CD4-positive, alpha-beta T cell (primary cell): Measurements from ENCODE around the gene RPRM. TPM values are rescaled to one million over a fixed set of nuclear protein-coding genes. Genes with fewer than 3 reads are reported as not detected.

Source experiments
- ATAC-seq: fragments of 200-7000 bp; cut with Tn5 transposase; one replicate; pipeline ENCODE4 v1.10.0; 2022; ENCODE audit warnings: mild to moderate bottlenecking; ENCODE audit not compliant: poor library complexity
- CTCF ChIA-PET: fragments of 350-600 bp; sonication (Branson Sonifier 250); formaldehyde crosslinking; loops from one replicate; lab custom pipeline; 2021; ENCODE audit warnings: antibody characterized with exemption, inconsistent platforms; lab: Charles Lee
- POLR2A ChIA-PET: fragments of 350-600 bp; sonication (Branson Sonifier 250); formaldehyde crosslinking; loops from one replicate; lab custom pipeline; 2021; ENCODE audit warnings: antibody characterized with exemption, inconsistent platforms; lab: Charles Lee
- DNase-seq, 14 experiments: peaks; one replicate each; pipeline ENCODE4 v3.0.0-alpha.2; 2013 to 2020; ENCODE audit warnings: mixed read lengths in 2 of 14
- H3K27ac ChIP-seq, 2 donors: one replicate each; pipeline versions ENCODE4 v1.5.1 to v1.7.0; 2013; ENCODE audit warnings: low read length in 2 of 2, low read depth in 1 of 2, mild to moderate bottlenecking in 1 of 2
- H3K27me3 ChIP-seq, 2 experiments: 1 replicate in 1 of 2; 2 replicates in 1 of 2; pipeline versions ENCODE4 v1.6.1 to v1.7.0; 2013; ENCODE audit warnings: low read length in 2 of 2, control low read depth in 1 of 2, mild to moderate bottlenecking in 1 of 2, moderate library complexity in 1 of 2; ENCODE audit not compliant: insufficient read depth in 2 of 2, control insufficient read depth in 1 of 2
- H3K36me3 ChIP-seq: one replicate; pipeline ENCODE4 v1.6.1; 2013; ENCODE audit warnings: low read length, control low read depth; ENCODE audit not compliant: insufficient read depth
- H3K4me1 ChIP-seq: one replicate; pipeline ENCODE4 v1.6.1; 2013; ENCODE audit warnings: low read length, control low read depth; ENCODE audit not compliant: insufficient read depth
- H3K4me3 ChIP-seq: one replicate; pipeline ENCODE4 v1.5.1; 2013; ENCODE audit warnings: mild to moderate bottlenecking, low read length, moderate library complexity
- H3K9me3 ChIP-seq, 2 experiments: 1 replicate in 1 of 2; 2 replicates in 1 of 2; pipeline versions ENCODE4 v1.6.1 to v1.7.0; 2013; ENCODE audit warnings: low read length in 2 of 2, mild to moderate bottlenecking in 2 of 2, control low read depth in 1 of 2, moderate library complexity in 1 of 2; ENCODE audit not compliant: control insufficient read depth in 1 of 2, insufficient read depth in 1 of 2
- H3K27ac Mint-ChIP-seq: one replicate; pipeline ENCODE4 v1.8.0; 2020; ENCODE audit warnings: mixed read lengths
- H3K27me3 Mint-ChIP-seq: one replicate; pipeline ENCODE4 v1.8.0; 2021; ENCODE audit warnings: mixed read lengths
- H3K36me3 Mint-ChIP-seq: one replicate; pipeline ENCODE4 v1.8.0; 2021; ENCODE audit warnings: low read depth, mixed read lengths
- H3K4me1 Mint-ChIP-seq: one replicate; pipeline ENCODE4 v1.8.0; 2021; ENCODE audit warnings: low read depth, mixed read lengths
- H3K4me3 Mint-ChIP-seq: one replicate; pipeline ENCODE4 v1.8.0; 2020; ENCODE audit warnings: mild to moderate bottlenecking, mixed read lengths
- H3K9me3 Mint-ChIP-seq: one replicate; pipeline ENCODE4 v1.8.0; 2020; ENCODE audit warnings: mixed read lengths
- intact Hi-C, 2 experiments: fragments of 100-400 bp; cut with DNase I in 1 of 2; cut with micrococcal nuclease in 1 of 2; formaldehyde crosslinking; loops; one replicate each; pipeline versions ENCODE4 v1.15.1 to v1.9.0; 2023 to 2025; cut with DNase I, micrococcal nuclease
- total RNA-seq, 174 experiments: library from RNA in 2 of 174; stranded (reverse) in 2 of 174; gene quantifications; one replicate each; pipeline ENCODE4 v1.2.3 and lab custom pipeline; 2021 to 2026
- TF ChIP-seq, protein P1 (sequence below): fragments of 200-600 bp; IDR thresholded peaks from one replicate; pipeline ENCODE4 v1.8.0; 2022; ENCODE audit warnings: antibody characterized with exemption, mild to moderate bottlenecking

Gene RPRM
- total RNA-seq, 2 experiments from 2014 or later = not detected

DNA sequence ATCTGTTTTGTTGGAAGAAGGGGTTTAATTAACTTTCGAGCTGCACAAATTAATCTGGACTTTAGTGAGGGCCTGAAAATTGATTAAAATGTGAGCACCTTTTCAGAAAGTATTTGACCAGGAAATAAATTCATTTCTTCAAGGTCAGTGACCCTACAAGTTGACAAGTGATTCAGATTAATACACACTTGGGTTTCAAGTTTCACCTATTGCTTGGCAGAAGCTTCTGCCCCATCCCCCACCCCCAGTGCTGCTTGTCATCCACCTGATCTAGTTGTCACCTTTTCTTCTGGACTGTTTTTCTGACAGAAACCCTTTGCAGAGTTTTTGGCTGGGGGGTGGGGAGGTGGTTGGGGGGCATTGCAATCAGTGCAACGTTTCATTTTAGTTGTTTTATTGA, 46.2 kb downstream of the RPRM start:
- intact Hi-C loops = no loop called here
- TF ChIP-seq, protein P1, sequence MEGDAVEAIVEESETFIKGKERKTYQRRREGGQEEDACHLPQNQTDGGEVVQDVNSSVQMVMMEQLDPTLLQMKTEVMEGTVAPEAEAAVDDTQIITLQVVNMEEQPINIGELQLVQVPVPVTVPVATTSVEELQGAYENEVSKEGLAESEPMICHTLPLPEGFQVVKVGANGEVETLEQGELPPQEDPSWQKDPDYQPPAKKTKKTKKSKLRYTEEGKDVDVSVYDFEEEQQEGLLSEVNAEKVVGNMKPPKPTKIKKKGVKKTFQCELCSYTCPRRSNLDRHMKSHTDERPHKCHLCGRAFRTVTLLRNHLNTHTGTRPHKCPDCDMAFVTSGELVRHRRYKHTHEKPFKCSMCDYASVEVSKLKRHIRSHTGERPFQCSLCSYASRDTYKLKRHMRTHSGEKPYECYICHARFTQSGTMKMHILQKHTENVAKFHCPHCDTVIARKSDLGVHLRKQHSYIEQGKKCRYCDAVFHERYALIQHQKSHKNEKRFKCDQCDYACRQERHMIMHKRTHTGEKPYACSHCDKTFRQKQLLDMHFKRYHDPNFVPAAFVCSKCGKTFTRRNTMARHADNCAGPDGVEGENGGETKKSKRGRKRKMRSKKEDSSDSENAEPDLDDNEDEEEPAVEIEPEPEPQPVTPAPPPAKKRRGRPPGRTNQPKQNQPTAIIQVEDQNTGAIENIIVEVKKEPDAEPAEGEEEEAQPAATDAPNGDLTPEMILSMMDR = no peak
- Histone ChIP-seq H3K36me3 (no peaks in the 10 kb centered on the region), H3K27me3 (no peaks in the 10 kb centered on the region), H3K9me3 (no peaks in the 10 kb centered on the region), H3K4me3 (no peak overlapping the region), H3K4me1 (no peaks in the 10 kb centered on the region), H3K27ac (no peak overlapping the region)
- no peak overlapping the region for H3K27ac Mint-ChIP-seq
- H3K4me1 Mint-ChIP-seq = no peaks in the 10 kb centered on the region
- POLR2A ChIA-PET = no interaction called here
- no peak for ATAC-seq
- CTCF ChIA-PET = no interaction called here
- no peak overlapping the region for H3K4me3 Mint-ChIP-seq
- DNase-seq = no peak
- H3K27me3 Mint-ChIP-seq = no peaks in the 10 kb centered on the region
- H3K9me3 Mint-ChIP-seq = peaks cover 3% of the 10 kb centered on the region
- no peaks in the 10 kb centered on the region for H3K36me3 Mint-ChIP-seq

DNA sequence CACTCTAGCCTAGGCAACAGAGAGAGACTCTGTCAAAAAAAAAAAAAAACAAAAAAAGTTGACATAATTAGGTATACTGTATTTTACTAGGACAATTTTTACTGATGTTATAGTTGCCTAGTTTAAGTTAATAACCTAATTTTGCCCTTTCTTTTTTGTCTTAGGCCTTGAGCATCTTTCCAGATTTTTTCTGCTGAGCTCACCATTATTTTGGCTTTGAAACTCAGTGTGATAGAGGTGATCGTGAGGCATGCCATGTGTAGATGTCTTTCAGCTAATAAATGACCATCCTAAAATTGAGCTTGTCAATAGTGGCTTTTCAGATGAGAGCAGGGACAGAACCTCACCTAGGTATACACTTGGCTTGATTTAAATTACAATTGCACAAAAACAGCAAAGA, 47.4 kb downstream of the RPRM start:
- Mint-ChIP-seq H3K27me3 (no peaks in the 10 kb centered on the region), H3K36me3 (no peaks in the 10 kb centered on the region), H3K4me3 (no peak overlapping the region), H3K9me3 (no peaks in the 10 kb centered on the region), H3K4me1 (no peaks in the 10 kb centered on the region), H3K27ac (no peak overlapping the region)
- POLR2A ChIA-PET = no interaction called here
- DNase-seq (no peak), ATAC-seq (no peak)
- Histone ChIP-seq H3K4me1 (no peaks in the 10 kb centered on the region), H3K27ac (no peak overlapping the region), H3K4me3 (no peak overlapping the region), H3K9me3 (no peaks in the 10 kb centered on the region), H3K27me3 (no peaks in the 10 kb centered on the region), H3K36me3 (no peaks in the 10 kb centered on the region)
- intact Hi-C loops = no loop called here
- CTCF ChIA-PET = no interaction called here
- TF ChIP-seq, protein P1 = no peak
